ENCODE results near the gene TFPI.

GRCh38 chr2:187593098-187593497 lies 38.9 kb upstream of the TFPI start:
- TF ChIP-seq ZBTB33 (IDR thresholded peaks at IDR 0.05; ENCODE audit: extremely low read depth, insufficient replicate concordance, low read length) (no peak), CTCF (IDR thresholded peaks at IDR 0.05 in 2 of 3, conservative IDR thresholded peaks at IDR 0.05 in 1 of 3; ENCODE audit: borderline replicate concordance in 1 of 3, insufficient read depth in 1 of 3, low read depth in 2 of 3, low read length in 2 of 3) (no peak), RAD21 (IDR thresholded peaks at IDR 0.05; ENCODE audit: low read depth) (no peak), FOSL1 (IDR thresholded peaks at IDR 0.05; ENCODE audit: low read depth) (no peak), EZH2phosphoT487 (IDR thresholded peaks at IDR 0.05; ENCODE audit: borderline replicate concordance) (no peak), POLR2AphosphoS5 (IDR thresholded peaks at IDR 0.05; ENCODE audit: low read depth, low read length) (no peak), POLR2A (IDR thresholded peaks at IDR 0.05; ENCODE audit: borderline replicate concordance, extremely low read depth, insufficient read depth, insufficient read length) (no peak), JUND (IDR thresholded peaks at IDR 0.05) (no peak), SP1 (IDR thresholded peaks at IDR 0.05; ENCODE audit: low read depth) (no peak)

Measured in HCT116 (cell line).